PC-9 (cell line): Measurements from ENCODE around the gene NAPG.

Source experiments
- CTCF ChIP-seq: fragments of 200-600 bp; sonication (generic); conservative IDR thresholded peaks from 2 replicates; pipeline ENCODE4 v1.6.1; 2017; ENCODE audit warnings: mixed run types, antibody characterized with exemption, mild to moderate bottlenecking, moderate library complexity
- EZH2 ChIP-seq: fragments of 200-600 bp; sonication (generic); IDR thresholded peaks from 2 replicates; pipeline ENCODE4 v1.8.0; 2017; ENCODE audit warnings: antibody characterized with exemption, low read depth

- TF ChIP-seq CTCF, result no peak
- TF ChIP-seq EZH2, result no peak
These were observed 49.5 kb upstream of the NAPG start for GRCh38 chr18:10476338-10476791.
